ENCODE measurements around the gene CALU. TPM values are rescaled to one million over a fixed set of nuclear protein-coding genes. Genes with fewer than 3 reads are reported as not detected.

CALU gene
- total and polyA plus RNA-seq, 2 donors (not counting 1 experiment from before 2014, with no cell fraction given) = 5.1 to 11.2 TPM

DNA sequence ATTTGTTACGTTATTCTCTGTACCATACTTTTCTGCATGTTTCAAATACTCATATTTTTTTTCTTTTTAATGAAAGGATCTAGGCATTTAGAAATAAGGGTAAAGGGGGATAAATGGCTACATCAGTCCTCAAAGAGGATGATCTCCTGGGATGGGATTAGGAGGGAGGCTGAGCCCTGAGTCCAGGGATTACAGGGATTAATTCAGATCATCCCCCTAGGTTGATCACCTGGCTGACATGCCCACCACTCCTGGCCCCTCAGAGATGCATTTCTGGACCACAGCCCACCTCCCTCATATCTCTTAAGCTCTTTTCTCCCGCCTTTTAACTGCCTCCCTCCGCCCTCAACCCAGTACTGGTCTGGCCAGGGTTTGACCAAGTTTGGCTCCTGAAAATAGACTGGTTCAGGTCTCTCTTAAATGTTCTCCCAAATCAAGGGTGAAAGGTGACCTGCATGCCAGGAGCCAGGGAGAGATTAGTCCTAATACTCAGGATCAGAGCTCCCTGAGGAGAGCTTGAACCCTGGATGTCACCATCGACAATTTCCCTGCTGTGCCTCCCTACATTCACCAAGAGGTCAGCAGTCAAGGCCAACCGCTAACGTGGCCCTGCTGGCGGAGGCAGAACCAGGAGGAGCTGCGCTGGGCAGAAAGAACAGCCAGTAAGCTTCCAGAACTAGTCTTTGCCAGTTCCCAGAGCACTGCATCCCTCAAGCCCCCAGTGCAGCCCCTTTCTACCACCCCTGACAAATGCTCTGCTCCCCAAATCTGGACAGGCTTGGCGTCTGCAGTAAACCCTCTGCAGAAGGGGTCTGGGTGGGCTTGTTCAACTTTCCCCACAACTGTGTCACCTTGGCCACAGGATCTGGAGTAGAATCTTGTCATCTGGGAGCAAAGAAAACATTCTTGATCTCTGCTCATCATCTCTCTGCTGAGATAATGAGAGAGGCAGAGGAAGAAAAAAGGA lies 49.6 kb downstream of the CALU start:
- H3K9me3 Mint-ChIP-seq (ENCODE audit: insufficient read depth) = no peaks in the 10 kb centered on the region
- peaks cover 9% of the 10 kb centered on the region for H3K4me1 Mint-ChIP-seq
- no peak overlapping the region for H3K4me3 ChIP-seq (ENCODE audit: control extremely low read depth in 1 of 5, extremely low read depth in 1 of 5, insufficient read depth in 1 of 5, low read depth in 2 of 5, low read length in 4 of 5)
- intact Hi-C loops (cut with micrococcal nuclease) = no loop called here
- H3K4me3 Mint-ChIP-seq = peak overlapping the region; percentile 80
- H3K9me3 ChIP-seq (ENCODE audit: control extremely low read depth in 1 of 3, control insufficient read depth in 2 of 3, insufficient read depth in 1 of 3, low read length in 2 of 3) = no peaks in the 10 kb centered on the region
- ATAC-seq (ENCODE audit: low read depth) (no peak), DNase-seq (no peak)
- no peaks in the 10 kb centered on the region for H3K27me3 Mint-ChIP-seq
- H3K36me3 ChIP-seq (replicated peaks in 1 of 2; ENCODE audit: control extremely low read depth in 1 of 2, control insufficient read depth in 1 of 2, extremely low read depth in 1 of 2, insufficient read depth in 2 of 2, low read length in 1 of 2) = no peaks in the 10 kb centered on the region
- TF ChIP-seq, protein P1, sequence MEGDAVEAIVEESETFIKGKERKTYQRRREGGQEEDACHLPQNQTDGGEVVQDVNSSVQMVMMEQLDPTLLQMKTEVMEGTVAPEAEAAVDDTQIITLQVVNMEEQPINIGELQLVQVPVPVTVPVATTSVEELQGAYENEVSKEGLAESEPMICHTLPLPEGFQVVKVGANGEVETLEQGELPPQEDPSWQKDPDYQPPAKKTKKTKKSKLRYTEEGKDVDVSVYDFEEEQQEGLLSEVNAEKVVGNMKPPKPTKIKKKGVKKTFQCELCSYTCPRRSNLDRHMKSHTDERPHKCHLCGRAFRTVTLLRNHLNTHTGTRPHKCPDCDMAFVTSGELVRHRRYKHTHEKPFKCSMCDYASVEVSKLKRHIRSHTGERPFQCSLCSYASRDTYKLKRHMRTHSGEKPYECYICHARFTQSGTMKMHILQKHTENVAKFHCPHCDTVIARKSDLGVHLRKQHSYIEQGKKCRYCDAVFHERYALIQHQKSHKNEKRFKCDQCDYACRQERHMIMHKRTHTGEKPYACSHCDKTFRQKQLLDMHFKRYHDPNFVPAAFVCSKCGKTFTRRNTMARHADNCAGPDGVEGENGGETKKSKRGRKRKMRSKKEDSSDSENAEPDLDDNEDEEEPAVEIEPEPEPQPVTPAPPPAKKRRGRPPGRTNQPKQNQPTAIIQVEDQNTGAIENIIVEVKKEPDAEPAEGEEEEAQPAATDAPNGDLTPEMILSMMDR (IDR thresholded peaks at IDR 0.05) = no peak
- TF ChIP-seq EZH2 (IDR thresholded peaks at IDR 0.05; ENCODE audit: borderline replicate concordance, insufficient read depth, low read depth, low read length, poor library complexity, severe bottlenecking) = no peak
- CTCF ChIA-PET = interaction anchor here (2.0 kb wide), 1 partner anchor 95 kb away, joined by 4 read pairs; no protein-coding TSS in a partner anchor
- no peaks in the 10 kb centered on the region for H4K20me1 ChIP-seq (ENCODE audit: control insufficient read depth, insufficient read depth, low read length, poor library complexity, severe bottlenecking)
- H3K4me1 ChIP-seq (ENCODE audit: control insufficient read depth in 2 of 2, insufficient read depth in 2 of 2, low read length in 2 of 2) = peaks cover 9 to 15% of the 10 kb centered on the region in 2 donors
- WGBS (ENCODE audit: insufficient coverage) = 99% methylated on average over 8 of the region's 9 CpGs
- POLR2A ChIA-PET = no interaction called here
- H3K27me3 ChIP-seq (replicated peaks in 1 of 4; ENCODE audit: control extremely low read depth in 1 of 4, control insufficient read depth in 3 of 4, insufficient read depth in 4 of 4, low read length in 3 of 4) = no peaks in the 10 kb centered on the region
- H3K9ac ChIP-seq (ENCODE audit: low read length) = no peak overlapping the region
- no peak overlapping the region for H3K27ac Mint-ChIP-seq
- no peak overlapping the region for H3K27ac ChIP-seq (ENCODE audit: low read length in 2 of 2)
- no peak overlapping the region for H3K4me2 ChIP-seq (replicated peaks; ENCODE audit: low read depth, low read length, poor library complexity, severe bottlenecking)
- no peaks in the 10 kb centered on the region for H3K79me2 ChIP-seq (ENCODE audit: control insufficient read depth, insufficient read depth, low read length)
- H2AFZ ChIP-seq (ENCODE audit: insufficient read depth, low read depth, low read length, poor library complexity, severe bottlenecking) = no peak overlapping the region

Measured in B cell (primary cell).